Body of pancreas (tissue), 4 donors: ENCODE data around the gene FAM3D. TPM values are rescaled to one million over a fixed set of nuclear protein-coding genes. Genes with fewer than 3 reads are reported as not detected.

ENCODE experiments used
- ATAC-seq: fragments of 150-250 bp; one replicate; pipeline ENCODE4 v1.9.1; 2016
- DNase-seq, 4 donors: peaks; one replicate each; pipeline ENCODE4 v3.0.0-alpha.2; 2019
- H3K27ac ChIP-seq, 4 donors: fragments of 200-600 bp; sonication (generic); 1 replicate in 3 of 4; 2 replicates in 1 of 4; pipeline versions ENCODE4 v1.5.1 to v1.6.1; 2016 to 2019; ENCODE audit warnings: mild to moderate bottlenecking in 1 of 4, mixed read lengths in 1 of 4, moderate library complexity in 1 of 4
- H3K27me3 ChIP-seq, 2 donors: fragments of 200-600 bp; sonication (generic); one replicate each; pipeline ENCODE4 v1.6.0; 2016; ENCODE audit warnings: mild to moderate bottlenecking in 1 of 2
- H3K36me3 ChIP-seq, 2 donors: fragments of 200-600 bp; sonication (generic); replicated peaks in 1 of 2; 2 replicates each; pipeline ENCODE4 v1.5.1; 2016; ENCODE audit warnings: low read depth in 2 of 2; ENCODE audit not compliant: insufficient read depth in 1 of 2
- H3K4me1 ChIP-seq: fragments of 200-600 bp; sonication (generic); one replicate; pipeline ENCODE4 v1.6.0; 2016
- H3K4me3 ChIP-seq, 2 donors: fragments of 200-600 bp; sonication (generic); 1 replicate in 1 of 2; 2 replicates in 1 of 2; pipeline ENCODE4 v1.5.1; 2016 to 2019
- H3K9me3 ChIP-seq, 3 donors: fragments of 200-600 bp; sonication (generic); 1 replicate in 2 of 3; 2 replicates in 1 of 3; pipeline ENCODE4 v1.5.1; 2016
- CTCF ChIP-seq, 7 experiments: fragments of 450-650 bp in 4 of 7; fragments of 200-600 bp in 3 of 7; sonication (generic) in 3 of 7; IDR thresholded peaks; one replicate each; pipeline ENCODE4 v1.5.1; 2016 to 2019; ENCODE audit warnings: antibody characterized with exemption in 7 of 7
- POLR2A ChIP-seq, 3 donors: fragments of 450-650 bp; IDR thresholded peaks; one replicate each; pipeline ENCODE4 v1.6.1; 2016; ENCODE audit warnings: antibody characterized with exemption in 3 of 3, mild to moderate bottlenecking in 2 of 3
- WGBS, 2 donors: methylation state at CpG; one replicate each; pipeline ENCODE4 v1.1.5; 2017; 5-methylcytosine and 5-hydroxymethylcytosine counted together
- intact Hi-C: fragments of 100-400 bp; cut with DNase I; formaldehyde crosslinking; loops from one replicate; pipeline ENCODE4 v1.15.1; 2023
- total RNA-seq, 2 donors: library from RNA; depleted of rRNA; stranded (reverse); fragments of >200 nt; gene quantifications; one replicate each; pipeline ENCODE4 v1.1.0, GENCODE V29; 2016

FAM3D gene
- total RNA-seq, 2 donors from 2014 or later: 1.8 TPM; not detected in 1

GRCh38 chr3:58609990-58610389 is 56.6 kb downstream of the FAM3D start:
- Histone ChIP-seq H3K27ac (no peak overlapping the region), H3K4me1 (peaks cover 15% of the 10 kb centered on the region), H3K36me3 (no peaks in the 10 kb centered on the region), H3K9me3 (no peaks in the 10 kb centered on the region), H3K27me3 (no peaks in the 10 kb centered on the region), H3K4me3 (no peak overlapping the region)
- intact Hi-C loops: no loop called here
- ATAC-seq (no peak), DNase-seq (peak in 1 of 4 donors; percentile 19)
- TF ChIP-seq CTCF (IDR thresholded peaks at IDR 0.05) (no peak), POLR2A (IDR thresholded peaks at IDR 0.05) (no peak)
- WGBS, 2 donors: 76 to 92% methylated on average over 7 of the region's 7 CpGs

GRCh38 chr3:58608648-58609047 is 57.9 kb downstream of the FAM3D start:
- 76 to 86% methylated on average over 3 to 5 of the region's 5 CpGs for WGBS, 2 donors
- H3K9me3 ChIP-seq: no peaks in the 10 kb centered on the region
- no peak for TF ChIP-seq CTCF (IDR thresholded peaks at IDR 0.05)
- no peak for TF ChIP-seq POLR2A (IDR thresholded peaks at IDR 0.05)
- peaks cover 15% of the 10 kb centered on the region for H3K4me1 ChIP-seq
- H3K27me3 ChIP-seq: no peaks in the 10 kb centered on the region
- intact Hi-C loops: no loop called here
- H3K4me3 ChIP-seq: no peak overlapping the region
- DNase-seq: peak; percentile 43 to 79 (median 67)
- H3K27ac ChIP-seq: peak overlapping the region in 2 of 4 donors; percentile 60 to 63
- ATAC-seq: peak; percentile 78
- H3K36me3 ChIP-seq: no peaks in the 10 kb centered on the region

GRCh38 chr3:58607816-58608215 is 58.8 kb downstream of the FAM3D start:
- 73 to 81% methylated on average over 4 of the region's 4 CpGs for WGBS, 2 donors

GRCh38 chr3:58606693-58607092 is 59.9 kb downstream of the FAM3D start:
- H3K36me3 ChIP-seq: no peaks in the 10 kb centered on the region
- peaks cover 15% of the 10 kb centered on the region for H3K4me1 ChIP-seq
- TF ChIP-seq CTCF (IDR thresholded peaks at IDR 0.05): no peak
- no peak for TF ChIP-seq POLR2A (IDR thresholded peaks at IDR 0.05)
- no peak for ATAC-seq
- intact Hi-C loops: no loop called here
- 95 to 100% methylated on average over 1 of the region's 1 CpG for WGBS, 2 donors
- H3K4me3 ChIP-seq: no peak overlapping the region
- H3K27me3 ChIP-seq: no peaks in the 10 kb centered on the region
- H3K27ac ChIP-seq: no peak overlapping the region
- no peak for DNase-seq
- H3K9me3 ChIP-seq: no peaks in the 10 kb centered on the region

More at GRCh38 chr3:58607816-58608215, 58.8 kb downstream of the FAM3D start:
- intact Hi-C loops: no loop called here
- Histone ChIP-seq H3K27me3 (no peaks in the 10 kb centered on the region), H3K9me3 (no peaks in the 10 kb centered on the region), H3K36me3 (no peaks in the 10 kb centered on the region), H3K4me3 (no peak overlapping the region), H3K27ac (no peak overlapping the region), H3K4me1 (peaks cover 15% of the 10 kb centered on the region)
- ATAC-seq (no peak), DNase-seq (no peak)
- TF ChIP-seq CTCF (IDR thresholded peaks at IDR 0.05) (no peak), POLR2A (IDR thresholded peaks at IDR 0.05) (no peak)

- WGBS, 2 donors: 62 to 67% methylated on average over 6 of the region's 6 CpGs
- peaks cover 9% of the 10 kb centered on the region for H3K4me1 ChIP-seq
- H3K27me3 ChIP-seq: no peaks in the 10 kb centered on the region
- H3K4me3 ChIP-seq: no peak overlapping the region
- intact Hi-C loops: no loop called here
- H3K36me3 ChIP-seq: no peaks in the 10 kb centered on the region
- ATAC-seq (no peak), DNase-seq (no peak)
- no peaks in the 10 kb centered on the region for H3K9me3 ChIP-seq
- no peak for TF ChIP-seq CTCF (IDR thresholded peaks at IDR 0.05)
- TF ChIP-seq POLR2A (IDR thresholded peaks at IDR 0.05): no peak
- H3K27ac ChIP-seq: no peak overlapping the region
Observed at GRCh38 chr3:58604031-58604430, 62.5 kb downstream of the FAM3D start.
